ENCODE results near the gene FNBP1. TPM values are rescaled to one million over a fixed set of nuclear protein-coding genes. Genes with fewer than 3 reads are reported as not detected.

The FNBP1 gene
- total and polyA plus RNA-seq, 8 donors = 5.3 to 18.5 (median 7.1) TPM

DNA sequence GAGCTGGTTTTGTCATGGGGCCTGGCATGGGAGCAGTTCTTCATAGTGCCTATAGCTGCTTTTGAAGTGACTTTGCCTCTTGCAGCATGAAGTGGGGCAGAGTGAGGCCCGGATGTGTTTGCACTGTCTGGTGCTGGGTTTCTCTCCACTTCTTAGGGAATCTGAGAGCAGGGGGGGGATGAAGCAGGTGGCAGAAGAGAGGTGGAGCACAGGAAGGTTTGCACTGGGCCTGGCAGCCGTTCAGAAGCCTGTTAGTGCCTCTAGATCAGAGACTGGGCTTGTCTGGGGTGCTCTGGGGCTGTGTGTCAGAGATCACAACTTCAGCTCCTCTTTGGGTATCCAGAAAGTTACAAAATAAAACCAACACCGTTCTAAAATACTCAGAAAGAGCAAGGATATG, 189.4 kb downstream of the FNBP1 start:
- 50% methylated on average over 3 of the region's 3 CpGs for WGBS, 2 donors
- intact Hi-C loops (cut with DNase I) = no loop called here
- no peaks in the 10 kb centered on the region for H3K4me1 ChIP-seq
- TF ChIP-seq, protein P1, sequence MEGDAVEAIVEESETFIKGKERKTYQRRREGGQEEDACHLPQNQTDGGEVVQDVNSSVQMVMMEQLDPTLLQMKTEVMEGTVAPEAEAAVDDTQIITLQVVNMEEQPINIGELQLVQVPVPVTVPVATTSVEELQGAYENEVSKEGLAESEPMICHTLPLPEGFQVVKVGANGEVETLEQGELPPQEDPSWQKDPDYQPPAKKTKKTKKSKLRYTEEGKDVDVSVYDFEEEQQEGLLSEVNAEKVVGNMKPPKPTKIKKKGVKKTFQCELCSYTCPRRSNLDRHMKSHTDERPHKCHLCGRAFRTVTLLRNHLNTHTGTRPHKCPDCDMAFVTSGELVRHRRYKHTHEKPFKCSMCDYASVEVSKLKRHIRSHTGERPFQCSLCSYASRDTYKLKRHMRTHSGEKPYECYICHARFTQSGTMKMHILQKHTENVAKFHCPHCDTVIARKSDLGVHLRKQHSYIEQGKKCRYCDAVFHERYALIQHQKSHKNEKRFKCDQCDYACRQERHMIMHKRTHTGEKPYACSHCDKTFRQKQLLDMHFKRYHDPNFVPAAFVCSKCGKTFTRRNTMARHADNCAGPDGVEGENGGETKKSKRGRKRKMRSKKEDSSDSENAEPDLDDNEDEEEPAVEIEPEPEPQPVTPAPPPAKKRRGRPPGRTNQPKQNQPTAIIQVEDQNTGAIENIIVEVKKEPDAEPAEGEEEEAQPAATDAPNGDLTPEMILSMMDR (IDR thresholded peaks at IDR 0.05) = no peak
- no peak for ATAC-seq
- no peaks in the 10 kb centered on the region for H3K9me3 ChIP-seq
- no peak for FAIRE-seq
- H3K27ac ChIP-seq = no peak overlapping the region
- no peak for DNase-seq
- no peak overlapping the region for H3K4me3 ChIP-seq
- H3K27me3 ChIP-seq = no peaks in the 10 kb centered on the region
- H3K36me3 ChIP-seq = peaks cover 0 to 32% (median 11%) of the 10 kb centered on the region in 3 donors

DNA sequence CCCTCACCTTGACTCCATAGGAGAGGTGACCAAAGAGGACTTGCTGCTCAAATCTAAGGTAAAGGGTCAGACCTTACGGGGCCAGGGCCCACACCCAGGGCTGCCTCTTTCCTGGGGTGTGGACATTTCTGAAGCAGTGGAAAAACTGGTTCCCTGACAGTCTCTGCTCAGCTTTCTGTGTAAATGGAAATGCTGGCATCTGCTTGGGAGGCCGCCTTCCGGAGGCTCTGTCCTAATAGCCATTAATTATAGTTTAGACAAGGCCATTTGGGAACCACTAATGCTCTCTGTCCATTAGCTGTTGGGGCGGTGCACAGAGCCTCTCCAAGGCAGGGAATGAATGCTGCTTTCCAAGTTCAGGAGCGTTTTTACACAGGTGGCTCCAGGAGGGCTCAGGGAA, 190.4 kb downstream of the FNBP1 start:
- DNase-seq (no peak), ATAC-seq (peak in 2 of 4 donors; percentile 74), FAIRE-seq (no peak)
- intact Hi-C loops (cut with DNase I) = no loop called here
- 66 to 69% methylated on average over 5 of the region's 5 CpGs for WGBS, 2 donors
- H3K9me3 ChIP-seq = no peaks in the 10 kb centered on the region
- H3K27me3 ChIP-seq = no peaks in the 10 kb centered on the region
- TF ChIP-seq, protein P1 (IDR thresholded peaks at IDR 0.05) = no peak
- no peaks in the 10 kb centered on the region for H3K4me1 ChIP-seq
- H3K36me3 ChIP-seq = peaks cover 0 to 27% (median 11%) of the 10 kb centered on the region in 3 donors
- H3K27ac ChIP-seq = no peak overlapping the region
- H3K4me3 ChIP-seq = no peak overlapping the region

DNA sequence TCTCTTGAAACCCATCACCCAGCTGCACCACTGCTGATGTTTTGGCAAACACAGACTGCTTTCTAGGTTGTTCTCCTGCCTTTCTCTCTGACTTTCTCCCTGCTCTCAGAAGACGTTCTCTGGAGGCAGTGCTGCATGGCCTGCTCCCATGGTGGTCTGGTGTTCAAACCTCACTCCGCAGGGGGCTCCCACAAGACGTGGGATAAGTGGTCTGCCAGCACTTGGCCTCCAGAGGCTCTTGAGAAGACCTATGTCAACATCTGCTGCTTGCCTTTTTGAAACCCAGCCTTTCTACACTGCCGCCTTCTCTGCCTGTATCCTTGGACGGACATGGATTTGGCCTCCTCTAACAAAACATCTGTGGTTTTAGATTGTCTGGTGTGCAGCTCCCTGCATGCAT, 191.2 kb downstream of the FNBP1 start:
- ATAC-seq = no peak
- H3K4me1 ChIP-seq = no peaks in the 10 kb centered on the region
- TF ChIP-seq, protein P1 (IDR thresholded peaks at IDR 0.05) = no peak
- no peak overlapping the region for H3K4me3 ChIP-seq
- no peaks in the 10 kb centered on the region for H3K27me3 ChIP-seq
- intact Hi-C loops (cut with DNase I) = no loop called here
- no peak overlapping the region for H3K27ac ChIP-seq
- DNase-seq = no peak
- no peak for FAIRE-seq
- H3K36me3 ChIP-seq = peaks cover 0 to 27% (median 11%) of the 10 kb centered on the region in 3 donors
- 78 to 84% methylated on average over 5 of the region's 5 CpGs for WGBS, 2 donors
- no peaks in the 10 kb centered on the region for H3K9me3 ChIP-seq

DNA sequence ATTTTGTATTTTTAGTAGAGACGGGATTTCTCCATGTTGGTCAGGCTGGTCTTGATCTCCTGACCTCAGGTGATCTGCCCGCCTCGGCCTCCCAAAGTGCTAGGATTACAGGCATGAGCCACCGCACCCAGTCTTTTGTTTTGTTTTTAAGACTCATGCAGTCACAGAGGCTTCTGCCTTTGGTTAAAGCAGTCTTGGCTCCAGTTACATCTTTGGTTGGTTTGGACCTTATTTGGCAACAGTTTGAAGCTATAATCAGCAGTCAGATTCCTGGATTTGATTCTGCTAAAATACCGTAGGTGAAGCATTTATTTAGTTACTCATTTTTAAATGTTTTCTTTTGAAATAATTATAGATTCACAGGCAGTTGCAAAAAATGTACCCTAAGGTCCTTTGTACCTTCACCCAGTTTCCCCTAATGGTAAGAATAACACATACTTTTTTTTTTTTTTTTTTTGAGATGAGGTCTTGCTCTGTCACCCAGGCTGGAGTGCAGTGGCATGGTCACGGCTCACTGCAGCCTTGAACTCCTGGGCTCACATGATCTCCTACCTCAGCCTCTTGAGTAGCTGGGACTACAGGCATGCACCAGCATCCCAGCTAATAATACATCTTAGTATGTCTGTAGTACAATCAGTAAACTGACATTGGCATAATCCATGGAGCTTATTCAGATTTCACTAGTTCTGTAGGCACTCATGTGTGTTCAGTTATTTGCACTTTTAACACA, 192.0 kb downstream of the FNBP1 start:
- WGBS, 2 donors = 84 to 85% methylated on average over 6 of the region's 6 CpGs
- ATAC-seq = no peak
- Histone ChIP-seq H3K4me1 (no peaks in the 10 kb centered on the region), H3K4me3 (no peak overlapping the region), H3K27me3 (no peaks in the 10 kb centered on the region), H3K9me3 (no peaks in the 10 kb centered on the region), H3K27ac (no peak overlapping the region), H3K36me3 (peaks cover 0 to 24% (median 11%) of the 10 kb centered on the region in 3 donors)
- DNase-seq = no peak
- intact Hi-C loops (cut with DNase I) = no loop called here
- TF ChIP-seq, protein P1 (IDR thresholded peaks at IDR 0.05) = no peak
- FAIRE-seq = no peak

GRCh38 chr9:129849901-129850300, 193.1 kb downstream of the FNBP1 start:
- FAIRE-seq (no peak), DNase-seq (no peak), ATAC-seq (no peak)
- intact Hi-C loops (cut with DNase I) = no loop called here
- TF ChIP-seq, protein P1 (IDR thresholded peaks at IDR 0.05) = no peak
- no peak overlapping the region for H3K27ac ChIP-seq
- H3K4me1 ChIP-seq = no peaks in the 10 kb centered on the region
- no peaks in the 10 kb centered on the region for H3K27me3 ChIP-seq
- H3K36me3 ChIP-seq = peaks cover 0 to 23% (median 11%) of the 10 kb centered on the region in 3 donors
- 90 to 92% methylated on average over 6 of the region's 6 CpGs for WGBS, 2 donors
- H3K4me3 ChIP-seq = no peak overlapping the region
- no peaks in the 10 kb centered on the region for H3K9me3 ChIP-seq

All from pancreas (tissue), 10 donors.